OCI-LY1 (cell line): Measurements from ENCODE around the gene TAOK1.

Experiments used
- EZH2 ChIP-seq: fragments of 200-600 bp; sonication (generic), shearing (Covaris generic); IDR thresholded peaks from 2 replicates; pipeline ENCODE4 v1.8.0; 2017; ENCODE audit warnings: borderline replicate concordance, mixed run types, mild to moderate bottlenecking, antibody characterized with exemption, low read length, moderate library complexity, mixed read lengths
- TF ChIP-seq, protein P1 (sequence below): fragments of 200-600 bp; sonication (generic), shearing (Covaris generic); IDR thresholded peaks from 2 replicates; pipeline ENCODE4 v1.5.1; 2017; ENCODE audit warnings: mild to moderate bottlenecking, antibody characterized with exemption, low read length, moderate library complexity, mixed read lengths

DNA sequence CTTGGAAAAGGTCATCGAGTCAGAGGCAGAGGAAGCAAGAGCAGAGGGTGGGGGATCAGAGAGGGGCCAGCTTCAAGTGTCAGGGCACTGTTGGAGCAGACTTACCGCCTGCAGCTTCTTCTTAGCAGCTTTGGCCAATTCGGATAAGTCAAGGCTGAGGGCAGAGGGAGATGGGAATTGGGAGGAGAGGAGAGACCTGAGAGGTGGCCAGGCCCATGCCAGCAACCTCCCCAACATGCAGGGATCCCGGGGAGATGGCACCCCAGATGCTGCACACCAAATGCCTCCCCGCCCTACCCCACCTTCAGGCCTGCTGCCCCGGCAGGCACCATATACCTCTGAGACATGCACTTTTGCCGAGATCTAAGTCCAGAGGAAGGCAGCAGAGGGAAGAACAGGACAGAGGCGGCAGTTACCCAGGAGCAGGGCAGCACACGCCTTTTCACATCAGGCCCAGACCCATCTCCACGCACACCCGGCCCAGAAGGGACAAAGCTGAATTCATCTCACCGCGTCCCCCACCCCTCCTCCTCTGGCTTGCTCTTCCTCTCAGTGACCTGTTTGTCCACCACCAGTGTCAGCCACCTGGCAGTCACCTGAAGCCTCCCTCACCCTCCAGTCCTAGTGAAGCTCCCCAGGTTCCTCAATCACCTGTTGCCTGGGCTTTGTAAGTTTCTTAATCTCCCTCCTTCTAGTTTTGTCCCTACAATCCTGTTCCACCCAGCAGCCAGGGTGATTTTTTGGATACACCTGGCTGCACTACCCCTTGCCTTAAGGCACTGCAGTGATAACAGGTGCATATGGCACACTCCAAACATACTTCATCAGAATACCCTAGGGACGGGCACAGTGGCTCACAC, 188.7 kb downstream of the TAOK1 start:
- TF ChIP-seq EZH2, result no peak
- TF ChIP-seq, protein P1, sequence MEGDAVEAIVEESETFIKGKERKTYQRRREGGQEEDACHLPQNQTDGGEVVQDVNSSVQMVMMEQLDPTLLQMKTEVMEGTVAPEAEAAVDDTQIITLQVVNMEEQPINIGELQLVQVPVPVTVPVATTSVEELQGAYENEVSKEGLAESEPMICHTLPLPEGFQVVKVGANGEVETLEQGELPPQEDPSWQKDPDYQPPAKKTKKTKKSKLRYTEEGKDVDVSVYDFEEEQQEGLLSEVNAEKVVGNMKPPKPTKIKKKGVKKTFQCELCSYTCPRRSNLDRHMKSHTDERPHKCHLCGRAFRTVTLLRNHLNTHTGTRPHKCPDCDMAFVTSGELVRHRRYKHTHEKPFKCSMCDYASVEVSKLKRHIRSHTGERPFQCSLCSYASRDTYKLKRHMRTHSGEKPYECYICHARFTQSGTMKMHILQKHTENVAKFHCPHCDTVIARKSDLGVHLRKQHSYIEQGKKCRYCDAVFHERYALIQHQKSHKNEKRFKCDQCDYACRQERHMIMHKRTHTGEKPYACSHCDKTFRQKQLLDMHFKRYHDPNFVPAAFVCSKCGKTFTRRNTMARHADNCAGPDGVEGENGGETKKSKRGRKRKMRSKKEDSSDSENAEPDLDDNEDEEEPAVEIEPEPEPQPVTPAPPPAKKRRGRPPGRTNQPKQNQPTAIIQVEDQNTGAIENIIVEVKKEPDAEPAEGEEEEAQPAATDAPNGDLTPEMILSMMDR, result no peak
